ENCODE data around the gene C11orf16. TPM values are rescaled to one million over a fixed set of nuclear protein-coding genes. Genes with fewer than 3 reads are reported as not detected.

Gene C11orf16
- total RNA-seq, 1 experiment from 2014 or later = 0.42 TPM

DNA sequence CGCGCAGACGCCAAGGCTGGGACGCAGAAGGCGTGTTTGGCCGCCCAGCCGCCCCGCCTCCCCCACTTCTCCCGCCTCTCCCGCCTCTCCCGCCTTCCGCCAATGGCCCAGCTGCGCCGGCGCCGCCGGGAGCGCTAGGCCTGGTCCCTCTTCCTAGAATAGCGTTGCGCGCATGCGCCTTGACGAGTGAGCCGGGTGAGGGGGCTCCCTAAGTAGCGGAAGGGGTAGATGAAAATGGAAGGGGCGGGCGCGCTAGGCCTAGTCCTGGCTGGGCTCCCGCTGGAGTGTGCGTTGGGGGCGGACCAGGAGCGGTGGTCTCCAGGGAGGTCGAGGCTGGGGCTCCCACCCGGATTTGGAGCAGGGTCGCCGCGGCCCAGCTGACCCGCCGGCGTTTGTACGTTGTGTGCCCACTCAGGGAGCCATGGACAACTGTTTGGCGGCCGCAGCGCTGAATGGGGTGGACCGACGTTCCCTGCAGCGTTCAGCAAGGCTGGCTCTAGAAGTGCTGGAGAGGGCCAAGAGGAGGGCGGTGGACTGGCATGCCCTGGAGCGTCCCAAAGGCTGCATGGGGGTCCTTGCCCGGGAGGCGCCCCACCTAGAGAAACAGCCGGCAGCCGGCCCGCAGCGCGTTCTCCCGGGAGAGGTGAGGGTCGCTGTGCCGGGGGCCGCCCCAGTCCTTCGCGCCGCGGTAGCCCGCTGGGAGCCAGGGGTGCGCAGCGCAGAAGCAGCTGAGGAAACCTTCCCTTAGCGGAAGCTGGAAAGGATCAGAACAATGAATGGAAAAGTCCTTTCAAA is 21.5 kb downstream of the C11orf16 start, which contains the start of gene AKIP1:
Gene AKIP1, plus strand, starts transcription at position 161 of the 795 bp plus-strand sequence. Its CDS starts 261 bp downstream, at position 422.
- DNase-seq (ENCODE audit: low spot score) (peak; percentile 98), ATAC-seq (peak; percentile 92)
- POLR2A ChIA-PET = interaction anchor here (0.6 to 2.1 kb wide), 6 partner anchors 26 to 323 kb away, joined by 3 to 6 read pairs (median 4); partner anchors contain the start of gene TMEM9B
- CTCF ChIA-PET = interaction anchor here (0.6 to 9.1 kb wide), 13 partner anchors 20 to 645 kb away, joined by 3 to 110 read pairs (median 3); partner anchors contain the start of gene TMEM9B
- H3K27ac Mint-ChIP-seq = peak within 1 kb of the TSS; percentile 68; the same call in 1 of the 2 replicates
- peak within 1 kb of the TSS; percentile 84 for H3K4me3 Mint-ChIP-seq
- peaks cover 28% of the 10 kb centered on the region for H3K27me3 Mint-ChIP-seq (ENCODE audit: low read depth)
- no peaks in the 10 kb centered on the region for H3K9me3 Mint-ChIP-seq
- H3K4me1 Mint-ChIP-seq = peaks cover 29% of the 10 kb centered on the region
- peaks cover 11% of the 10 kb centered on the region for H3K36me3 Mint-ChIP-seq
- TF ChIP-seq CDX4 (CRISPR knock-in tag; IDR thresholded peaks at IDR 0.05; ENCODE audit: borderline replicate concordance) = no peak
- peak; percentile 61; the same call in 1 of the 2 replicates for TF ChIP-seq MLX (CRISPR knock-in tag; IDR thresholded peaks at IDR 0.05)
- TF ChIP-seq ETV6 (CRISPR knock-in tag; IDR thresholded peaks at IDR 0.05) = peak; percentile 84
- TF ChIP-seq GABPB1 (CRISPR knock-in tag; IDR thresholded peaks at IDR 0.05) = no peak
- peak; percentile 60; the same call in 1 of the 2 replicates for TF ChIP-seq JUN (CRISPR knock-in tag; IDR thresholded peaks at IDR 0.05)
- TF ChIP-seq SP1 (CRISPR knock-in tag; conservative IDR thresholded peaks at IDR 0.05) = peak; percentile 48
- peak; percentile 33; the same call in 1 of the 2 replicates for TF ChIP-seq ZNF317 (CRISPR knock-in tag; IDR thresholded peaks at IDR 0.05; ENCODE audit: borderline replicate concordance, low read depth)
- peak; percentile 17; the same call in 1 of the 2 replicates for TF ChIP-seq FOXP1 (CRISPR knock-in tag; IDR thresholded peaks at IDR 0.05; ENCODE audit: borderline replicate concordance)
- TF ChIP-seq SMAD4 (CRISPR knock-in tag; IDR thresholded peaks at IDR 0.05) = no peak
- peak; percentile 85; the same call in 1 of the 2 replicates for TF ChIP-seq E2F5 (CRISPR knock-in tag; IDR thresholded peaks at IDR 0.05)
- TF ChIP-seq, protein P1, sequence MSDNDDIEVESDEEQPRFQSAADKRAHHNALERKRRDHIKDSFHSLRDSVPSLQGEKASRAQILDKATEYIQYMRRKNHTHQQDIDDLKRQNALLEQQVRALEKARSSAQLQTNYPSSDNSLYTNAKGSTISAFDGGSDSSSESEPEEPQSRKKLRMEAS (CRISPR knock-in tag; IDR thresholded peaks at IDR 0.05) = peak; percentile 73; the same call in 1 of the 2 replicates
- TF ChIP-seq, protein P2, sequence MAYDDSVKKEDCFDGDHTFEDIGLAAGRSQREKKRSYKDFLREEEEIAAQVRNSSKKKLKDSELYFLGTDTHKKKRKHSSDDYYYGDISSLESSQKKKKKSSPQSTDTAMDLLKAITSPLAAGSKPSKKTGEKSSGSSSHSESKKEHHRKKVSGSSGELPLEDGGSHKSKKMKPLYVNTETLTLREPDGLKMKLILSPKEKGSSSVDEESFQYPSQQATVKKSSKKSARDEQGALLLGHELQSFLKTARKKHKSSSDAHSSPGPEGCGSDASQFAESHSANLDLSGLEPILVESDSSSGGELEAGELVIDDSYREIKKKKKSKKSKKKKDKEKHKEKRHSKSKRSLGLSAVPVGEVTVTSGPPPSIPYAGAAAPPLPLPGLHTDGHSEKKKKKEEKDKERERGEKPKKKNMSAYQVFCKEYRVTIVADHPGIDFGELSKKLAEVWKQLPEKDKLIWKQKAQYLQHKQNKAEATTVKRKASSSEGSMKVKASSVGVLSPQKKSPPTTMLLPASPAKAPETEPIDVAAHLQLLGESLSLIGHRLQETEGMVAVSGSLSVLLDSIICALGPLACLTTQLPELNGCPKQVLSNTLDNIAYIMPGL (CRISPR knock-in tag; IDR thresholded peaks at IDR 0.05) = peak; percentile 92
- TF ChIP-seq TEAD1 (CRISPR knock-in tag; IDR thresholded peaks at IDR 0.05) = peak; percentile 68; the same call in 1 of the 2 replicates
- peak; percentile 66; the same call in 1 of the 2 replicates for TF ChIP-seq ZNF219 (CRISPR knock-in tag; IDR thresholded peaks at IDR 0.05; ENCODE audit: borderline replicate concordance)
- 0 out of 2 replicates have a peak, but pooled peaks have one; percentile 58 for TF ChIP-seq ZNF232 (CRISPR knock-in tag; IDR thresholded peaks at IDR 0.05)
- TF ChIP-seq TCF7 (CRISPR knock-in tag; IDR thresholded peaks at IDR 0.05; ENCODE audit: low read depth) = no peak
- TF ChIP-seq, protein P3, sequence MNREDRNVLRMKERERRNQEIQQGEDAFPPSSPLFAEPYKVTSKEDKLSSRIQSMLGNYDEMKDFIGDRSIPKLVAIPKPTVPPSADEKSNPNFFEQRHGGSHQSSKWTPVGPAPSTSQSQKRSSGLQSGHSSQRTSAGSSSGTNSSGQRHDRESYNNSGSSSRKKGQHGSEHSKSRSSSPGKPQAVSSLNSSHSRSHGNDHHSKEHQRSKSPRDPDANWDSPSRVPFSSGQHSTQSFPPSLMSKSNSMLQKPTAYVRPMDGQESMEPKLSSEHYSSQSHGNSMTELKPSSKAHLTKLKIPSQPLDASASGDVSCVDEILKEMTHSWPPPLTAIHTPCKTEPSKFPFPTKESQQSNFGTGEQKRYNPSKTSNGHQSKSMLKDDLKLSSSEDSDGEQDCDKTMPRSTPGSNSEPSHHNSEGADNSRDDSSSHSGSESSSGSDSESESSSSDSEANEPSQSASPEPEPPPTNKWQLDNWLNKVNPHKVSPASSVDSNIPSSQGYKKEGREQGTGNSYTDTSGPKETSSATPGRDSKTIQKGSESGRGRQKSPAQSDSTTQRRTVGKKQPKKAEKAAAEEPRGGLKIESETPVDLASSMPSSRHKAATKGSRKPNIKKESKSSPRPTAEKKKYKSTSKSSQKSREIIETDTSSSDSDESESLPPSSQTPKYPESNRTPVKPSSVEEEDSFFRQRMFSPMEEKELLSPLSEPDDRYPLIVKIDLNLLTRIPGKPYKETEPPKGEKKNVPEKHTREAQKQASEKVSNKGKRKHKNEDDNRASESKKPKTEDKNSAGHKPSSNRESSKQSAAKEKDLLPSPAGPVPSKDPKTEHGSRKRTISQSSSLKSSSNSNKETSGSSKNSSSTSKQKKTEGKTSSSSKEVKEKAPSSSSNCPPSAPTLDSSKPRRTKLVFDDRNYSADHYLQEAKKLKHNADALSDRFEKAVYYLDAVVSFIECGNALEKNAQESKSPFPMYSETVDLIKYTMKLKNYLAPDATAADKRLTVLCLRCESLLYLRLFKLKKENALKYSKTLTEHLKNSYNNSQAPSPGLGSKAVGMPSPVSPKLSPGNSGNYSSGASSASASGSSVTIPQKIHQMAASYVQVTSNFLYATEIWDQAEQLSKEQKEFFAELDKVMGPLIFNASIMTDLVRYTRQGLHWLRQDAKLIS (CRISPR knock-in tag; IDR thresholded peaks at IDR 0.05; ENCODE audit: borderline replicate concordance) = peak; percentile 55; the same call in 1 of the 2 replicates
- TF ChIP-seq CBFB (CRISPR knock-in tag; IDR thresholded peaks at IDR 0.05; ENCODE audit: low read depth) = no peak
- TF ChIP-seq, protein P4, sequence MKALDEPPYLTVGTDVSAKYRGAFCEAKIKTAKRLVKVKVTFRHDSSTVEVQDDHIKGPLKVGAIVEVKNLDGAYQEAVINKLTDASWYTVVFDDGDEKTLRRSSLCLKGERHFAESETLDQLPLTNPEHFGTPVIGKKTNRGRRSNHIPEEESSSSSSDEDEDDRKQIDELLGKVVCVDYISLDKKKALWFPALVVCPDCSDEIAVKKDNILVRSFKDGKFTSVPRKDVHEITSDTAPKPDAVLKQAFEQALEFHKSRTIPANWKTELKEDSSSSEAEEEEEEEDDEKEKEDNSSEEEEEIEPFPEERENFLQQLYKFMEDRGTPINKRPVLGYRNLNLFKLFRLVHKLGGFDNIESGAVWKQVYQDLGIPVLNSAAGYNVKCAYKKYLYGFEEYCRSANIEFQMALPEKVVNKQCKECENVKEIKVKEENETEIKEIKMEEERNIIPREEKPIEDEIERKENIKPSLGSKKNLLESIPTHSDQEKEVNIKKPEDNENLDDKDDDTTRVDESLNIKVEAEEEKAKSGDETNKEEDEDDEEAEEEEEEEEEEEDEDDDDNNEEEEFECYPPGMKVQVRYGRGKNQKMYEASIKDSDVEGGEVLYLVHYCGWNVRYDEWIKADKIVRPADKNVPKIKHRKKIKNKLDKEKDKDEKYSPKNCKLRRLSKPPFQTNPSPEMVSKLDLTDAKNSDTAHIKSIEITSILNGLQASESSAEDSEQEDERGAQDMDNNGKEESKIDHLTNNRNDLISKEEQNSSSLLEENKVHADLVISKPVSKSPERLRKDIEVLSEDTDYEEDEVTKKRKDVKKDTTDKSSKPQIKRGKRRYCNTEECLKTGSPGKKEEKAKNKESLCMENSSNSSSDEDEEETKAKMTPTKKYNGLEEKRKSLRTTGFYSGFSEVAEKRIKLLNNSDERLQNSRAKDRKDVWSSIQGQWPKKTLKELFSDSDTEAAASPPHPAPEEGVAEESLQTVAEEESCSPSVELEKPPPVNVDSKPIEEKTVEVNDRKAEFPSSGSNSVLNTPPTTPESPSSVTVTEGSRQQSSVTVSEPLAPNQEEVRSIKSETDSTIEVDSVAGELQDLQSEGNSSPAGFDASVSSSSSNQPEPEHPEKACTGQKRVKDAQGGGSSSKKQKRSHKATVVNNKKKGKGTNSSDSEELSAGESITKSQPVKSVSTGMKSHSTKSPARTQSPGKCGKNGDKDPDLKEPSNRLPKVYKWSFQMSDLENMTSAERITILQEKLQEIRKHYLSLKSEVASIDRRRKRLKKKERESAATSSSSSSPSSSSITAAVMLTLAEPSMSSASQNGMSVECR (CRISPR knock-in tag; IDR thresholded peaks at IDR 0.05; ENCODE audit: borderline replicate concordance) = peak; percentile 63; the same call in 1 of the 2 replicates

All from WTC11 (cell line).